HG03460 (cell line): Measurements from ENCODE around the gene RANBP17.

ENCODE experiments used
- ATAC-seq: cut with Tn5 transposase; IDR thresholded peaks from one replicate; pipeline ENCODE4 v1.9.1; 2021; ENCODE audit not compliant: unreplicated experiment

RANBP17 gene

GRCh38 chr5:171344936-171345608 lies 483.3 kb downstream of the RANBP17 start:
- no peak for ATAC-seq
